ENCODE data around the gene DEK.

Gene DEK

DNA sequence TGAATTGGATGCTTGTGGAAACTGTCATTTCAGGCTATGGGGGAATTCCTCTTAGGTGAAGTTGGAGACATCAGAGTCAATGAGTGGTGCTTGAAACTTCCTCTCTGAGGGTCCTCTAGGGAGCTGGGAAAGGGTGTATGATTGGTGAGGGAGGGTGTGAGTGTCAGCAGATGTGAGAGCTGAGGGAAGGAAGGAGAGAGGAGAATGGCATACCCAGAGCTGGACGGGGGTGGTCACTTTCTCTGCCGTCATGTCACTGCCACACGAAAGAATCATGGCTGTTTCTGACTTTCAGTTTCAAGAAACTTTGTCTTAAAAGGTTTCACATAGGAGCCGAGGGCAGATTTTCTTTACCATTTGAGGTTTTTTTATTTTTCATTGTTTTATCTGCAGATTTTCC lies 50.3 kb downstream of the DEK start:
- H3K4me2 ChIP-seq (ENCODE audit: low read depth, low read length), result peak overlapping the region; percentile 48
- peak; percentile 65 for DNase-seq
- H3K4me3 ChIP-seq (ENCODE audit: low read length), result 0 out of 2 replicates have a peak overlapping the region, but pooled peaks have one; percentile 1
- H3K27ac ChIP-seq (ENCODE audit: low read length), result no peak overlapping the region
- H3F3A ChIP-seq (ENCODE audit: insufficient read depth, low read length), result peaks cover 3% of the 10 kb centered on the region; the same call in 1 of the 2 replicates
- no peak overlapping the region for H2AFZ ChIP-seq (ENCODE audit: low read length)
- no peaks in the 10 kb centered on the region for H4K20me1 ChIP-seq (ENCODE audit: insufficient read depth, low read length)
- H3K9ac ChIP-seq (ENCODE audit: low read length), result no peak overlapping the region
- H3K9me2 ChIP-seq (replicated peaks; ENCODE audit: insufficient read depth, low read length), result no peaks in the 10 kb centered on the region
- TF ChIP-seq, protein P1, sequence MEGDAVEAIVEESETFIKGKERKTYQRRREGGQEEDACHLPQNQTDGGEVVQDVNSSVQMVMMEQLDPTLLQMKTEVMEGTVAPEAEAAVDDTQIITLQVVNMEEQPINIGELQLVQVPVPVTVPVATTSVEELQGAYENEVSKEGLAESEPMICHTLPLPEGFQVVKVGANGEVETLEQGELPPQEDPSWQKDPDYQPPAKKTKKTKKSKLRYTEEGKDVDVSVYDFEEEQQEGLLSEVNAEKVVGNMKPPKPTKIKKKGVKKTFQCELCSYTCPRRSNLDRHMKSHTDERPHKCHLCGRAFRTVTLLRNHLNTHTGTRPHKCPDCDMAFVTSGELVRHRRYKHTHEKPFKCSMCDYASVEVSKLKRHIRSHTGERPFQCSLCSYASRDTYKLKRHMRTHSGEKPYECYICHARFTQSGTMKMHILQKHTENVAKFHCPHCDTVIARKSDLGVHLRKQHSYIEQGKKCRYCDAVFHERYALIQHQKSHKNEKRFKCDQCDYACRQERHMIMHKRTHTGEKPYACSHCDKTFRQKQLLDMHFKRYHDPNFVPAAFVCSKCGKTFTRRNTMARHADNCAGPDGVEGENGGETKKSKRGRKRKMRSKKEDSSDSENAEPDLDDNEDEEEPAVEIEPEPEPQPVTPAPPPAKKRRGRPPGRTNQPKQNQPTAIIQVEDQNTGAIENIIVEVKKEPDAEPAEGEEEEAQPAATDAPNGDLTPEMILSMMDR (IDR thresholded peaks at IDR 0.05; ENCODE audit: low read length), result no peak
- no peak for TF ChIP-seq EZH2phosphoT487 (IDR thresholded peaks at IDR 0.05; ENCODE audit: low read length)
- no peak for TF ChIP-seq EZH2 (optimal IDR thresholded peaks at IDR 0.05; ENCODE audit: low read depth, low read length)
- H3K9me3 ChIP-seq (replicated peaks; ENCODE audit: insufficient read depth, low read length), result no peaks in the 10 kb centered on the region
- no peaks in the 10 kb centered on the region for H3K36me3 ChIP-seq (replicated peaks; ENCODE audit: insufficient read depth, low read length)
- H3K27me3 ChIP-seq (replicated peaks; ENCODE audit: insufficient read depth, low read length), result 0 out of 2 replicates have a peak, but pooled peaks cover 5% of the 10 kb centered on the region
- peaks cover 9% of the 10 kb centered on the region for H3K4me1 ChIP-seq (ENCODE audit: low read length)
- H3K79me2 ChIP-seq (ENCODE audit: low read length), result no peaks in the 10 kb centered on the region

DNA sequence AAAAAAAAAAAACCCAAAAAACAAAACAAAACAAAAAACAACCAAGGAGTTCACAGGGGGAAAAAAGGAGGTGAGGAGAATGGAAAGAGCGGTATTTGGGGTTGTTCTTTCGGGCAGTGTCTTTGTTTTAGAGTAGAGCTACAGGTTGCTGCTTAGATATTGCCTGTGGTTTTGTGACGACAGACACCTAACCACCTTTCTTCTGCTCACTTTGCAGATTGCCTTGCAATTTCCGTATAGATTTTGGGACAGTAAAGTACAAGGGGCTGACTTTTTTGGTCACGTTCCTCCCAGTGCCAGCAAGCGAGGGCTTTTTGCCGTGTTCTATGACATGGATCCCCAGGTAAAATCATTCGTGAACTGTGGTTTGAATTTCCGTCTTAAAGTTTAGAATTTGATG lies 50.9 kb downstream of the DEK start:
- Histone ChIP-seq H4K20me1 (ENCODE audit: insufficient read depth, low read length) (no peaks in the 10 kb centered on the region), H3K4me3 (ENCODE audit: low read length) (0 out of 2 replicates have a peak overlapping the region, but pooled peaks have one; percentile 1), H2AFZ (ENCODE audit: low read length) (no peak overlapping the region), H3K27ac (ENCODE audit: low read length) (no peak overlapping the region), H3K9ac (ENCODE audit: low read length) (no peak overlapping the region), H3K27me3 (replicated peaks; ENCODE audit: insufficient read depth, low read length) (0 out of 2 replicates have a peak, but pooled peaks cover 5% of the 10 kb centered on the region), H3F3A (ENCODE audit: insufficient read depth, low read length) (peaks cover 3% of the 10 kb centered on the region; the same call in 1 of the 2 replicates), H3K9me2 (replicated peaks; ENCODE audit: insufficient read depth, low read length) (no peaks in the 10 kb centered on the region), H3K4me1 (ENCODE audit: low read length) (peaks cover 9% of the 10 kb centered on the region), H3K4me2 (ENCODE audit: low read depth, low read length) (no peak overlapping the region), H3K79me2 (ENCODE audit: low read length) (no peaks in the 10 kb centered on the region), H3K9me3 (replicated peaks; ENCODE audit: insufficient read depth, low read length) (no peaks in the 10 kb centered on the region), H3K36me3 (replicated peaks; ENCODE audit: insufficient read depth, low read length) (no peaks in the 10 kb centered on the region)
- DNase-seq, result no peak
- no peak for TF ChIP-seq EZH2phosphoT487 (IDR thresholded peaks at IDR 0.05; ENCODE audit: low read length)
- TF ChIP-seq EZH2 (optimal IDR thresholded peaks at IDR 0.05; ENCODE audit: low read depth, low read length), result no peak
- TF ChIP-seq, protein P1 (IDR thresholded peaks at IDR 0.05; ENCODE audit: low read length), result no peak

DNA sequence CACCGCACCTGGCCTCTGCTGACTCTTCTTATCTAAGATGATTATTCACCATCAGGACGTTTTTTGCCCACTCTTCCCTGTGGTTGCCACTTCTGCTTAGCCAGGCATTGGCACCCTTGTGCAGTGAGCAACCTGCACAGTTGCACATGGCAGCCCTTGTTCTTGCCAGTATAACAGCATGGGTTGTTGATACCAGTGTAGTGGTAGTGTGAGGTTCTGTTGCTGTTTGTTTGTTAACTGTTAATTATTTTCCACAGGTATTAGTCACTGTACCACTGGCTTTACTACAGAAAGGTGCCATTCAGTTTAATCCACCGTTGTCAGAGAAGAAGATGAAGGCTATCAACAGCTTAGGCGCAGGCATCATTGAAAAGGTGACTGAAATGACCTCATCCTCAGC lies 52.1 kb downstream of the DEK start:
- H3K79me2 ChIP-seq (ENCODE audit: low read length), result no peaks in the 10 kb centered on the region
- H3K27me3 ChIP-seq (replicated peaks; ENCODE audit: insufficient read depth, low read length), result 0 out of 2 replicates have a peak, but pooled peaks cover 5% of the 10 kb centered on the region
- no peaks in the 10 kb centered on the region for H3K9me3 ChIP-seq (replicated peaks; ENCODE audit: insufficient read depth, low read length)
- peaks cover 9% of the 10 kb centered on the region for H3K4me1 ChIP-seq (ENCODE audit: low read length)
- no peak overlapping the region for H3K9ac ChIP-seq (ENCODE audit: low read length)
- H3K4me3 ChIP-seq (ENCODE audit: low read length), result no peak overlapping the region
- H3K9me2 ChIP-seq (replicated peaks; ENCODE audit: insufficient read depth, low read length), result no peaks in the 10 kb centered on the region
- H4K20me1 ChIP-seq (ENCODE audit: insufficient read depth, low read length), result no peaks in the 10 kb centered on the region
- H3K36me3 ChIP-seq (replicated peaks; ENCODE audit: insufficient read depth, low read length), result no peaks in the 10 kb centered on the region
- no peak overlapping the region for H3K4me2 ChIP-seq (ENCODE audit: low read depth, low read length)
- TF ChIP-seq, protein P1 (IDR thresholded peaks at IDR 0.05; ENCODE audit: low read length), result no peak
- TF ChIP-seq EZH2phosphoT487 (IDR thresholded peaks at IDR 0.05; ENCODE audit: low read length) (no peak), EZH2 (optimal IDR thresholded peaks at IDR 0.05; ENCODE audit: low read depth, low read length) (no peak)
- H3F3A ChIP-seq (ENCODE audit: insufficient read depth, low read length), result peaks cover 3% of the 10 kb centered on the region; the same call in 1 of the 2 replicates
- H3K27ac ChIP-seq (ENCODE audit: low read length), result no peak overlapping the region
- DNase-seq, result no peak
- no peak overlapping the region for H2AFZ ChIP-seq (ENCODE audit: low read length)
